Measurements from ENCODE around the gene PPFIBP2.

The PPFIBP2 gene

GRCh38 chr11:7677071-7677470 is 163.3 kb downstream of the PPFIBP2 start:
- ATAC-seq, result no peak
- TF ChIP-seq PATZ1 (CRISPR knock-in tag; IDR thresholded peaks at IDR 0.05; ENCODE audit: borderline replicate concordance) (no peak), TCF4 (CRISPR knock-in tag; IDR thresholded peaks at IDR 0.05; ENCODE audit: borderline replicate concordance) (no peak), BACH2 (CRISPR knock-in tag; IDR thresholded peaks at IDR 0.05; ENCODE audit: borderline replicate concordance) (no peak), ESRRG (CRISPR knock-in tag; IDR thresholded peaks at IDR 0.05) (no peak), GLIS3 (CRISPR knock-in tag; IDR thresholded peaks at IDR 0.05) (no peak), ZNF70 (CRISPR knock-in tag; IDR thresholded peaks at IDR 0.05) (no peak), OSR1 (CRISPR knock-in tag; IDR thresholded peaks at IDR 0.05) (no peak)

- TF ChIP-seq ISL1 (CRISPR knock-in tag; IDR thresholded peaks at IDR 0.05) (no peak), ZFP30 (CRISPR knock-in tag; IDR thresholded peaks at IDR 0.05) (no peak), OSR1 (CRISPR knock-in tag; IDR thresholded peaks at IDR 0.05) (no peak), SNAI2 (CRISPR knock-in tag; IDR thresholded peaks at IDR 0.05) (no peak), ZC3H10 (CRISPR knock-in tag; IDR thresholded peaks at IDR 0.05) (no peak), POU6F1 (CRISPR knock-in tag; IDR thresholded peaks at IDR 0.05; ENCODE audit: borderline replicate concordance, low read depth) (no peak), PATZ1 (CRISPR knock-in tag; IDR thresholded peaks at IDR 0.05; ENCODE audit: borderline replicate concordance) (no peak), BACH2 (CRISPR knock-in tag; IDR thresholded peaks at IDR 0.05; ENCODE audit: borderline replicate concordance) (no peak), ESRRG (CRISPR knock-in tag; IDR thresholded peaks at IDR 0.05) (no peak), CSRNP3 (CRISPR knock-in tag; IDR thresholded peaks at IDR 0.05) (no peak), CREB5 (CRISPR knock-in tag; IDR thresholded peaks at IDR 0.05; ENCODE audit: low read depth) (no peak), TSHZ2 (CRISPR knock-in tag; IDR thresholded peaks at IDR 0.05) (no peak)
- ATAC-seq, result no peak
Observed at GRCh38 chr11:7677796-7678201, 164.0 kb downstream of the PPFIBP2 start.

- TF ChIP-seq ISL1 (CRISPR knock-in tag; IDR thresholded peaks at IDR 0.05) (no peak), PPARA (CRISPR knock-in tag; IDR thresholded peaks at IDR 0.05; ENCODE audit: borderline replicate concordance) (no peak)
- ATAC-seq, result no peak
Observed at GRCh38 chr11:7683571-7683970, 169.8 kb downstream of the PPFIBP2 start.

GRCh38 chr11:7686761-7687160 is 173.0 kb downstream of the PPFIBP2 start:
- no peak for ATAC-seq
- TF ChIP-seq TOX (CRISPR knock-in tag; IDR thresholded peaks at IDR 0.05; ENCODE audit: borderline replicate concordance) (no peak), ZNF8 (CRISPR knock-in tag; IDR thresholded peaks at IDR 0.05) (no peak), OSR1 (CRISPR knock-in tag; IDR thresholded peaks at IDR 0.05) (no peak)

Measured in SK-N-SH treated with all-trans-retinoic acid at 6 μM for 48 hours (cell line).